Stomach (tissue), 9 donors: ENCODE data around the gene ZBP1. TPM values are rescaled to one million over a fixed set of nuclear protein-coding genes. Genes with fewer than 3 reads are reported as not detected.

Source experiments
- DNase-seq, 2 donors: peaks; one replicate each; pipeline versions ENCODE4 v3.0.0 to v3.0.0-alpha.2; 2013 to 2019
- H3K27ac ChIP-seq, 5 donors: fragments of 200-600 bp in 4 of 5; sonication (generic) in 4 of 5; one replicate each; pipeline ENCODE4 v1.5.1; 2013 to 2019; ENCODE audit warnings: mild to moderate bottlenecking in 1 of 5, moderate library complexity in 1 of 5
- H3K27me3 ChIP-seq, 3 donors: fragments of 200-600 bp; sonication (generic); one replicate each; pipeline ENCODE4 v1.5.1; 2017 to 2019; ENCODE audit warnings: mixed run types in 1 of 3
- H3K36me3 ChIP-seq, 4 donors: fragments of 200-600 bp; sonication (generic); 1 replicate in 3 of 4; 2 replicates in 1 of 4; pipeline ENCODE4 v1.5.1; 2016 to 2019
- H3K4me1 ChIP-seq, 4 donors: fragments of 200-600 bp; sonication (generic); one replicate each; pipeline ENCODE4 v1.5.1; 2016 to 2019
- H3K4me3 ChIP-seq, 4 donors: fragments of 200-600 bp; sonication (generic) in 3 of 4; one replicate each; pipeline ENCODE4 v1.5.1; 2016 to 2019; ENCODE audit warnings: mild to moderate bottlenecking in 1 of 4
- H3K9me3 ChIP-seq, 4 donors: fragments of 200-600 bp; sonication (generic); one replicate each; pipeline ENCODE4 v1.5.1; 2016 to 2019
- EP300 ChIP-seq: sonication (generic); formaldehyde crosslinking; IDR thresholded peaks from one replicate; pipeline ENCODE4 v1.6.1; 2017; ENCODE audit warnings: antibody characterized with exemption
- POLR2A ChIP-seq, 4 donors: fragments of 450-650 bp; IDR thresholded peaks; one replicate each; pipeline ENCODE4 v1.6.1; 2016; ENCODE audit warnings: antibody characterized with exemption in 4 of 4, control low read depth in 2 of 4, mild to moderate bottlenecking in 1 of 4, moderate library complexity in 1 of 4
- POLR2AphosphoS5 ChIP-seq, 3 donors: sonication (generic); formaldehyde crosslinking; IDR thresholded peaks; one replicate each; pipeline ENCODE4 v1.6.1; 2016; ENCODE audit warnings: antibody characterized with exemption in 3 of 3
- WGBS, 5 donors: extraction: QIAGEN DNeasy Blood & Tissue Kit in 3 of 5; methylation state at CpG; one replicate each; pipeline versions ENCODE4 v1.1.5 to v1.1.7; 2013 to 2018; 5-methylcytosine and 5-hydroxymethylcytosine counted together
- intact Hi-C: fragments of 100-400 bp; cut with DNase I; formaldehyde crosslinking; loops from one replicate; pipeline ENCODE4 v1.15.1; 2023; ENCODE audit warnings: low total_unique reads
- polyA plus RNA-seq, 3 donors: library from polyadenylated mRNA; stranded (reverse); fragments of 200-250 nt; gene quantifications; one replicate each; pipeline ENCODE4 v1.2.3, GENCODE V29; 2013
- total RNA-seq, 5 donors: library from RNA; depleted of rRNA; stranded (reverse); fragments of >200 nt; gene quantifications; one replicate each; pipeline versions ENCODE4 v1.1.0 to v1.2.3, GENCODE V29; 2014 to 2016
- TF ChIP-seq, protein P1 (sequence below), 7 experiments: fragments of 450-650 bp in 4 of 7; fragments of 200-600 bp in 3 of 7; sonication (generic) in 3 of 7; IDR thresholded peaks; one replicate each; pipeline ENCODE4 v1.5.1; 2016 to 2019; ENCODE audit warnings: antibody characterized with exemption in 7 of 7, control low read depth in 2 of 7, mild to moderate bottlenecking in 1 of 7
- donor health status: healthy with polysubstance abuse.
- donor health status: Bipolar disorder and iron deficiency.
- donor health status: healthy.

The ZBP1 gene
- total and polyA plus RNA-seq, 8 donors: 0.37 to 0.60 TPM; not detected in 6

DNA sequence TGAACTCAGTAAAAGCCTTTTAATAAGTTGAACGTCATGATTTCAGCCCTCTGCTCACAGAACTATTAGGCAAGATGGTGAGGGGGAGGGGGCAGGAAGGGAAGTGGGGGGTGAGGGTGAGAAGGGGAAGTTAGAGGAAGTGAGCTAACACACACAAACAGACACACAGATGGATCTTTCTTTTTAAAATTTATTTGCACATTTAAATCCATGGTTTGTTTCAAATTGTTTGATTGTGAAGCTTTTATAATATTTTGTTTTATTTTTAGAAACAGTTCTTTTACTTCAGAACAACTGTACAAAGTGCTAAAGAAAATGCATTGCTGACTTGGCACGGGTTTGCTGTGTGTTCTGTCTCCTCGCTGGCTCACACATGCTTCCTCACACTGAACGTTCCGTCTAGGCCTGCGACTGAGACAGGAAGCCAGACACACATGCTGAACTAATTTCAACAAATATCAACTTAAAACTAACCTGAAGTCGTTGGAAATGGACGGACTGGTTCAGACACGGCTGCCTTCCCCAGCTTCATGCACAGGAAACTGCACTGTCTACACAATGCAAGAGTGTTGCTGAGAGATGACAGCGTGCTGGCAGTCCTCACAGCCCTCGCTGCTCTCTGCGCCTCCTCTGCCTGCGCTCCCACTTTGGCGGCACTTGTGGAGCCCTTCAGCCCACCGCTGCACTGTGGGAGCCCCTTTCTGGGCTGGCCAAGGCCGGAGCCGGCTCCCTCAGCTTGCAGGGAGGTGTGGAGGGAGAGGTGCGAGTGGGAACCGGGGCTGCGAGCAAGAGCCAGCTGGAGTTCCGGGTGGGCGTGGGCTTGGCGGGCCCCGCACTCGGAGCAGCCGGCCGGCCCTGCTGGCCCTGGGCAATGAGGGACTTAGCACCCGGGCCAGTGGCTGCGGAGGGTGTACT lies 8.1 kb upstream of the ZBP1 start:
- WGBS, 5 donors: 61 to 78% (median 70%) methylated on average over 22 to 29 of the region's 29 CpGs
- Histone ChIP-seq H3K4me3 (no peak overlapping the region), H3K4me1 (peaks cover 4 to 22% (median 8%) of the 10 kb centered on the region in 4 donors), H3K9me3 (peaks cover 0 to 21% (median 6%) of the 10 kb centered on the region in 4 donors), H3K36me3 (no peaks in the 10 kb centered on the region), H3K27ac (peak overlapping the region; percentile 19 to 84 (median 70)), H3K27me3 (peaks cover 0 to 6% (median 0%) of the 10 kb centered on the region in 3 donors)
- TF ChIP-seq POLR2A (IDR thresholded peaks at IDR 0.05): no peak
- TF ChIP-seq EP300: no peak
- TF ChIP-seq, protein P1, sequence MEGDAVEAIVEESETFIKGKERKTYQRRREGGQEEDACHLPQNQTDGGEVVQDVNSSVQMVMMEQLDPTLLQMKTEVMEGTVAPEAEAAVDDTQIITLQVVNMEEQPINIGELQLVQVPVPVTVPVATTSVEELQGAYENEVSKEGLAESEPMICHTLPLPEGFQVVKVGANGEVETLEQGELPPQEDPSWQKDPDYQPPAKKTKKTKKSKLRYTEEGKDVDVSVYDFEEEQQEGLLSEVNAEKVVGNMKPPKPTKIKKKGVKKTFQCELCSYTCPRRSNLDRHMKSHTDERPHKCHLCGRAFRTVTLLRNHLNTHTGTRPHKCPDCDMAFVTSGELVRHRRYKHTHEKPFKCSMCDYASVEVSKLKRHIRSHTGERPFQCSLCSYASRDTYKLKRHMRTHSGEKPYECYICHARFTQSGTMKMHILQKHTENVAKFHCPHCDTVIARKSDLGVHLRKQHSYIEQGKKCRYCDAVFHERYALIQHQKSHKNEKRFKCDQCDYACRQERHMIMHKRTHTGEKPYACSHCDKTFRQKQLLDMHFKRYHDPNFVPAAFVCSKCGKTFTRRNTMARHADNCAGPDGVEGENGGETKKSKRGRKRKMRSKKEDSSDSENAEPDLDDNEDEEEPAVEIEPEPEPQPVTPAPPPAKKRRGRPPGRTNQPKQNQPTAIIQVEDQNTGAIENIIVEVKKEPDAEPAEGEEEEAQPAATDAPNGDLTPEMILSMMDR (IDR thresholded peaks at IDR 0.05): no peak
- no peak for TF ChIP-seq POLR2AphosphoS5 (IDR thresholded peaks at IDR 0.05)
- intact Hi-C loops: no loop called here
- peak in 1 of 2 donors; percentile 83 for DNase-seq

DNA sequence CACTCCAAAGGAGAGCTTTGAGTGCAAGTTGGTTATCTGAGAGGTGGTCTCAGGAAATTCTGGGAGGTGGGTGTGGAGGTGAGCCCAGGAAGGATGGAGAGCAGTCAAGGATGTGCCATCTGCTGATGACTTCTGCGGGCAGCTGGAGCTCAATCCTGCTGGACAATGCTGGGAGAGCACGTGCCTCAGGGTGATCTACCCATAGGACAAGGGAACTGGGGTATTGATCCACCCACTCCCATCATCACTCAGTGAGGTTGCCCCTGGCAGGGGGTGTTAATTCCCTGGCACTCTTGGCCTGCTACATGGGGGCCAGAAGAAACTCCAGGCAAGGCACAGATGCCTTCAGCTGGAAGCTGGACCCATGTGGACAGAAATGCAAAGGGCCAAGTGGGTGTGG lies 7.1 kb upstream of the ZBP1 start:
- intact Hi-C loops: no loop called here
- Histone ChIP-seq H3K27me3 (peaks cover 0 to 8% (median 0%) of the 10 kb centered on the region in 3 donors), H3K27ac (peak overlapping the region in 4 of 5 donors; percentile 69 to 84 (median 76)), H3K36me3 (no peaks in the 10 kb centered on the region), H3K4me3 (no peak overlapping the region), H3K4me1 (peaks cover 4 to 22% (median 8%) of the 10 kb centered on the region in 4 donors), H3K9me3 (peaks cover 0 to 21% (median 6%) of the 10 kb centered on the region in 4 donors)
- TF ChIP-seq, protein P1 (IDR thresholded peaks at IDR 0.05): no peak
- no peak for TF ChIP-seq POLR2A (IDR thresholded peaks at IDR 0.05)
- no peak for TF ChIP-seq EP300
- WGBS, 5 donors: 84 to 91% (median 87%) methylated on average over 2 of the region's 2 CpGs
- DNase-seq: no peak

DNA sequence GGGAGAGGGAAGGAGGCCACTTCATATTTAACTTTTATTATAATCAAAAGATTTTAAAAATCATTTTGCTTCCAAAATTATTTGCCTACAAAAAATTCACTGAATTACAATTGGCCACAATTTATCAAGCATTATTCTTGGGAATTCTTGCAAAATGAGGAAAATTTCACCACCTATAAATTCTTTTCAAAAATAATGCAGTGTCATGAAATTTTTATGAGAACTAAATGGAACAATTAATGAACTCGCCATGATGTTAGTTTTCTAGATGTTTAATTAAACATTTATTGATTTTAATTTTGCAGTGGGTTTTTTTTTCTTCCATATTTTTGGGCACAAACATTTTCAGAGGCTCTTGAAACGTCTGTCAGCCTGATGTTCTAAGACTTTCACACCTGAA lies 5.8 kb upstream of the ZBP1 start:
- intact Hi-C loops: no loop called here
- Histone ChIP-seq H3K27ac (no peak overlapping the region), H3K36me3 (no peaks in the 10 kb centered on the region), H3K9me3 (peaks cover 0 to 21% (median 6%) of the 10 kb centered on the region in 4 donors), H3K4me3 (no peak overlapping the region), H3K4me1 (peaks cover 4 to 25% (median 8%) of the 10 kb centered on the region in 4 donors), H3K27me3 (peaks cover 0 to 14% (median 0%) of the 10 kb centered on the region in 3 donors)
- TF ChIP-seq POLR2A (IDR thresholded peaks at IDR 0.05): no peak
- TF ChIP-seq EP300: no peak
- TF ChIP-seq, protein P1 (IDR thresholded peaks at IDR 0.05): no peak
- no peak for DNase-seq
- WGBS, 5 donors: 63 to 77% (median 74%) methylated on average over 2 of the region's 2 CpGs

- Histone ChIP-seq H3K27me3 (peaks cover 0 to 14% (median 0%) of the 10 kb centered on the region in 3 donors), H3K9me3 (peaks cover 0 to 21% (median 6%) of the 10 kb centered on the region in 4 donors), H3K4me1 (peaks cover 4 to 29% (median 8%) of the 10 kb centered on the region in 4 donors), H3K36me3 (no peaks in the 10 kb centered on the region), H3K4me3 (no peak overlapping the region), H3K27ac (no peak overlapping the region)
- DNase-seq: no peak
- 89 to 94% (median 91%) methylated on average over 7 of the region's 7 CpGs for WGBS, 5 donors
- TF ChIP-seq EP300: no peak
- TF ChIP-seq POLR2A (IDR thresholded peaks at IDR 0.05): no peak
- TF ChIP-seq, protein P1 (IDR thresholded peaks at IDR 0.05): no peak
- no peak for TF ChIP-seq POLR2AphosphoS5 (IDR thresholded peaks at IDR 0.05)
- intact Hi-C loops: no loop called here
Measured at GRCh38 chr20:57625181-57625958, 5.1 kb upstream of the ZBP1 start.
